Stimulated activated CD8-positive, alpha-beta memory T cell treated with anti-CD3 and anti-CD28 coated beads, Interleukin-4, amount 100 ng/mL, for 24 hours (primary cell): ENCODE results near the gene OPTN.
"Not testable (repeated sequence)": the region's sequence is repeated elsewhere in the genome, so short reads cannot be mapped to it uniquely, and the experiment has no call there.

Experiments used
- DNase-seq: peaks from one replicate; pipeline ENCODE4 v3.0.0-alpha.2; 2020; ENCODE audit warnings: low read depth

The OPTN gene

DNA sequence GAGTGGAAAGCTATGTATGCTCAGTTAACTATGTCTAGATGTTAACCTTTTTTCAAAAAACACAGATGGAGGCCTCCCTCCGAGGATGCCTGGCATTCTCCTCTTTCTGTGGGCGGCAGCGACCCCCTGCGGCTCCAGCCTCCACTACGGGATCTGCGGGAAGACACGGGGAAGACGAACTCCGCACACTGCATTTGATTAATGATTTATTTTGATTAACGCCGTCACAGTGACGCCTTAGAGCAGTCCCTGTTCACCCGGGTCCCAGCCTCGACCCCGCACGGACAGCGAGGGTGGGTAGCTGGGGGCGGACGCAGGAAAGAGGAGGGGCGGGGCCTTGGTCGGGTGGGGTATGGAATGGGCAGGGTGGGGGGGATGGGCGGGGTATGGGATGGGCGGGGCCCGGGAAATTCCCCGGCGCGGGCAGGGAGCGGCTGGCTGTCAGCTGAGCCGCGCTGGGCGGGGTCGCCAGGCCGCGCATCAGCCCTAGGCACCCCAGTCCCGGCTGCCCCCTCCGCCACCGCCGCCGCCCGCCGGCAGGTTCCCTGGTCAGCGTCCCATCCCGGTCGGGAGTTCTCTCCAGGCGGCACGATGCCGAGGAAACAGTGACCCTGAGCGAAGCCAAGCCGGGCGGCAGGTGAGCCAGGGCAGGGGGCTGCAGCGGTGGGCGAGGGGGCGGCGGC, at the start of gene OPTN:
TSS of gene OPTN (plus strand) at position 498 of the 683 bp plus-strand sequence. CDS start 8,960 bp downstream, outside the sequence.
- peak; percentile 65 for DNase-seq

DNA sequence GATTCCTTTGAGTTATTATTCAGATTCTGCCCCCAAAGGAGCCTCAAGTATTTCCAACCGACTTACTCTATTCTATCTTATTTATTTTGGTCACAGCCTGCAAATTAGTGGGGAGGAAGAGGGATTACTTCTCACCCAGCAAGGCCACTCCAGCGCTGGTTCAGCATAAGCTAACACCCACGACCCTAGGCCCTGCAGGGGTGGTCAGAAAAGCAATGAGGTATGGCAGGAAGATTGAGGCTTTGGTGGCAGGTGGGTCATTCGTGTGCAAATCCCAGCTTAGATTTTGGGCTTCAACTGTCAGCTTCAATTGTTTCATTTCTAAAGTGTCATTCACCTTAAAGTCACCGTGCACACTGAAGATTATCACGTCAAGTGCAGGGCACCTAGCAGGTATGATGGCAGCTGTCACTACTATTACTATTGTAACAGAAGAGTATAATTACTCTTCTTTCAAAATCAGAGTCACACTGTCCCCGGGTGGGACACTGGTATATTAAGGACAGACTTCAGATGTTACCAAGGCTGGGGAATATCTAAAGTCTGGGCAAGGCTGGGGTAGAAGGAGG, 48.8 kb upstream of the OPTN start:
- DNase-seq = no peak

DNA sequence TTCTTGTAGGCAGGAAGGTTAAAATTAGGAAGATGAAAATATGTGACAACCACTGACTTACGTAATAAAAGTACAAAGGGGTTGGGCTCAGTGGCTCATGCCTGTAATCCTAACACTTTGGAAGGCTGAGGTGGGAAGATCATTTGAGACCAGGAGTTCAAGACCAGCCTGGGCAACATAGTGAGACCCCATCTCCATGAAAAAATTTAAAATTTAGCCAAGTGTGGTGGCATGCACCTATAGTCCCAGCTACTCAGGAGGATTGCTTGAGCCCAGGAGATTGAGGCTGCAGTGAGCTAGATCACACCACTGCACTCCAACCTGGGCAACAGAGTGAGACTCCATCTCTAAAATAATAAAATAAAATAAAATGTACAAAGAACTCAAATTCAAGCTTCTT, 46.8 kb upstream of the OPTN start:
- DNase-seq = not testable (repeated sequence)

DNA sequence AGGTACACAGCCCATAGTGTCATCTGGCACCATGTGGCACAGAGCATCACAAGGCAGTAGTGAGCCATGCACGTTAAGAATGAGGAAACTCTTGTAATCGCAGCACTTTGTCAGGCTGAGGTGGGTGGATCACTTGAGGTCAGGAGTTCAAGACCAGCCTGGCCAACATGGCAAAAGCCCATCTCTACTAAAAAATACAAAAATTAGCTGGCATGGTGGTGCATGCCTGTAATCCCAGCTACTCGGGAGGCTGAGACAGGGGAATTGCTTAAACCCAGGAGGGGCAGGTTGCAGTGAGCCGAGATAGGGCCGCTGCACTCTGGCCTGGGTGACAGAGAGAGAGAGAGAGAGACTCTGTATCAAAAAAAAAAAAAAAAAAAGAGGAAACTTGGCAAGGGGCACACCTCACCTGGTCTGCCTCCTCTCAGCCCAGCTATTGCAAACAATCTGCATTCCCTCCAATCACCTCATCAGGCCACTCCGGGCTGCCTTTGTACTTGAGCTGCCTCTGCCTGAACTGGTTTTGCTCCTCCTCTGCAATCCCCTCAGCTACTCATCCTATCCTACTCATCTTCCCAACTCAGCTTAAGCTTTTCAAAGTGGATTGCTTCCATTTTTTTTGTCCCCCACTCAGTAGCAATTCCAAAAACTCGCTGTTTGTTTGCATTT, 46.0 kb upstream of the OPTN start:
- no peak for DNase-seq

DNA sequence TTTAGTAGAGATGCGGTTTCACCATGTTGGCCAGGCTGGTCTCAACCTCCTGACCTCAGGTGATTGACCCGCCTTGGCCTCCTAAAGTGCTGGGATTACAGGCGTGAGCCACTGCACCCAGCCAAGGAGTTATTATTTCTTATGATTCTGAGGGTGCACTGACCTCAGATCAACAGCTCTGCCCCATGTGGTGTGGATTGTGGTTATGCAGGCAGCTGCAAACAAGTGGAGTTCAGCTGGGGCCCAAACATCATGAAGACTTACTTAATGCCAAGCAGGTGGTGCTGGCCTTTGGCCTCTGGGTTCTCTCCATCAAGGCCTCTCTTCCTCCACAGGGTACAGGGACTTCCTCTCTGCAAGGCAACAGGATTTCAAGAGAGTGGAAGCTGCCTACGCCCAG, 45.1 kb upstream of the OPTN start:
- no peak for DNase-seq

DNA sequence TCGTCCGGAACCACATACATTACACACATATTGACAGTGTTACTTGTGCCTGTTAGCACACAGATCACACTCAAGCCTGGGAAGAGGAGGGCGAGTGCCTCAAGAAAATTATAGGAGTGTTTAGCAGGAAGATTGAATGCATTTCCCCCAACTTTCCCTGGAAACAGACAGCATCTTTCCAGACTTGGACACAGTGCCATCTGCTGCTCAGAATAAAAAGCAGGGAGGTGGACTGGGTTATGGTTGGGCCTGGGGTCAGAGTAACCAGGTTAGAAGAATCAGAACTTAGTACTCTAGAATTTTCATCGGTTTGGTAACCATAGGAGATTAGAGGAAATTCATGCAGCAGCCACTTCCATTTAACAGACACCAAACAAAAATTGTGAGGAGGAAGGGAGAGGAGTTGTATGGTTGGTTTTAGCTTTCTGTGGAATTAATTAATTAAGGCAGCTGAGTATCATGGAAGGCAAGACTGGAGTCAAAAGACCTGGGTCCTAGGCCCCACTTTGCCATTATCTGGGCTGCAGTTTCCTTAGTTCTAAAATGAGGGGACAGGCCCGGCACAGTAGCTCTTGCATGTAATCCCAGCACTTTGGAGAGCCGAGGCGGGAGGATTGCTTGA, 43.4 kb upstream of the OPTN start:
- DNase-seq = no peak

DNA sequence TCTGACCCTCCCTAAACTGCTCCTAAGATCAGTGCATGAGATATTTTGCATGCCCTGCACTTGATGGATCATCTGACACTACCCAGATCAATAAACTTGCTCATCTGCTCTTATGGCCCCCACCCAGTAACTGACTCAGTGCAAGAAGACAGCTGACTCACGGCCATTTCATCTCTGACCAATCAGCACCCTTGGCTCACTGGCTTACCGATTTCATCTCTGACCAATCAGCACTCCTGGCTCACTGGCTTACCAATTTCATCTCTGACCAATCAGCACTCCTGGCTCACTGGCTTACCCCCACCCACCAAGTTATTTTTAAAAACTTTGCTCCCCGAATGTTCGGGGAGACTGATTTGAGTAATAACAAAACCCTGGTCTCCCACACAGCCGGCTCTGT, 37.2 kb upstream of the OPTN start:
- DNase-seq = no peak

DNA sequence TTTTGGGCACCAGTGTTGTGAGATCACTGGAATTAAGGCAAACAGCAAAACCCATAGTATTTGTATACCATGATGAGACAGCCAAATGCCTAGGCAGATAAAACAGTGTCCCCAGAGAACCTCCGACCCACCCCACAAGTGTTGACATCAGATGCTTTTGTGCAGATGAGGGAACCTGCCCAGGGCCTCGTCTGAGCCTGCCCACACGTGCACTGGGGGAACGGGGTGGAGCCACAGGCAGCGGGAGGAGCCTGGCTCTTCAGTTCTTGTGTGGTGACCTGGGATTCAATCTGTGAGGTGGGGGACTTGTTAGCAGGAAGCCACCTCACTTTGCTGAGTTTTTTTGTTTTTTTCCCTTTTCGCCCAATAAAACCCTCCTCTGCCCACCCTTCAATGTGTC, 33.4 kb upstream of the OPTN start:
- no peak for DNase-seq

DNA sequence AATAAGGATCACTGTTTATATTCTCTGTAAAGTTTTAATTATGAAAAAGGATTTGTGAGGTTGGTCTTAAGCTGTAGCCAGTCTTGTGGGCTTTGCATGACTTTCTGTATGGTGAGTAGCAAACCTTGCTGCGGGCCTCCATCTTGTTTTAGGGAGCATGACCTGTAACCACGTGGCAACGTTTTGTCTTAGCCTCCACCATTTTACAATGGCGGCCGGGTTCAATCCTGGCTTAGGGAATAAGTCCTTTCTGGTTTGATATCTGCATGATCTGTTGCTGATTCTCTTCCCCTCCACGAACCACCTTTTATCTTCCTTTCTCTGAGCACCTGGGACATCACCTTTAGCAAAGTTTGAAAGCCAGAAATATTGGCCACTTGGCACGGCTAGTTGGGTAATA, 32.5 kb upstream of the OPTN start:
- no peak for DNase-seq

DNA sequence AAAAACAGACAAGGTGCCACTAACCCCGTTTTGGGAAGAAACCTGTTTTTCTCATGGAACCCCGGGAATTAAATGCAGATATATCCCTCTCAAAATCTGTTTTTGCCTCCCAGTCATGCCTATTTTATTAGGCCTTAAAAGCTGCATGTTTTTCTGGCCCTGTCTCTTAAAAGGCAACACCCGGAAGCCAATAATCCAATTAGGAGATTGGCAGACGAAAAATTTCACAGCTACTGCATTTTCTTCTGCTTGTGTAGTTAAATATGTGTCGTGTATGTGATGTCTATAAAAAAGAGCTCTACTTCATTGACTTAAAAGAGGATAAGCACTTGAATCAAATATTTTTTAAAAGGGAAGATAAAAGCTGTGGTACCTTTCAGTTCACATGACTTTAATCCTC, 31.9 kb upstream of the OPTN start:
- no peak for DNase-seq

DNA sequence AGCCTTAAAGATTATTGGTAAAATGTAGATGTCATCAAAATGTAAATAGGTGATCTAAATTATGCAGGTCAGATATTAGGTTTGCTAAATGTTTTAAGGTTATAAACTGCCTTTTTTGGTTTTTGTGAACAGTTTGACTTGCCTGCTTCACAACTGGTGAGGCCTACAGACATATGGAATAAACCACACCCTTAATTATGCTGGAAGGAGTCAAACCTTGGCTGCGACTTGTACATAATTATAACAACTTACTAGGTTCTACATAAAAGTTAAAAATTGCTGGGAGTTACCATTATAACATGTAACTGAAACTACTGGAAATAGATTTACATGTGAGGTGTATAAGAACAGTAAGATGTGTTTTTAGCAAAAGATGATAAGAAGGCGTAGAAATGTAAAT, 31.5 kb upstream of the OPTN start:
- DNase-seq = no peak

DNA sequence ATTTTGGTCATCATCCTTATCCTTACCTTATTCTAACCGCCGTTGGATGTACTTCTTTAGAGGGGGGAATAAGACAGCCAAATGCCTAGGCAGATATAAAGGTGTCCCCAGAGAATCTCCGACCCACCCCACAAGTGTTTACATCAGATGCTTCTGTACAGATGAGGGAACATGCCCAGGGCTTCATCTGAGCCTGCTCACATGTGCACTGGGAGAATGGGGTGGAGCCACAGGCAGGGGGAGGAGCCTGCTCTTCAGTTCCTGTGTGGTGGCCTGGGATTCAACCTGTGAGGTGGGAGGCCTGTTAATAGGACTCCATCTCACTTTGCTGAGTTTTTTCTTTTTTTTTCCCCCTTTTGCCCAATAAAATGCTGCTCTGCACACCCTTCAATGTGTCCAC, 27.6 kb upstream of the OPTN start:
- no peak for DNase-seq

DNA sequence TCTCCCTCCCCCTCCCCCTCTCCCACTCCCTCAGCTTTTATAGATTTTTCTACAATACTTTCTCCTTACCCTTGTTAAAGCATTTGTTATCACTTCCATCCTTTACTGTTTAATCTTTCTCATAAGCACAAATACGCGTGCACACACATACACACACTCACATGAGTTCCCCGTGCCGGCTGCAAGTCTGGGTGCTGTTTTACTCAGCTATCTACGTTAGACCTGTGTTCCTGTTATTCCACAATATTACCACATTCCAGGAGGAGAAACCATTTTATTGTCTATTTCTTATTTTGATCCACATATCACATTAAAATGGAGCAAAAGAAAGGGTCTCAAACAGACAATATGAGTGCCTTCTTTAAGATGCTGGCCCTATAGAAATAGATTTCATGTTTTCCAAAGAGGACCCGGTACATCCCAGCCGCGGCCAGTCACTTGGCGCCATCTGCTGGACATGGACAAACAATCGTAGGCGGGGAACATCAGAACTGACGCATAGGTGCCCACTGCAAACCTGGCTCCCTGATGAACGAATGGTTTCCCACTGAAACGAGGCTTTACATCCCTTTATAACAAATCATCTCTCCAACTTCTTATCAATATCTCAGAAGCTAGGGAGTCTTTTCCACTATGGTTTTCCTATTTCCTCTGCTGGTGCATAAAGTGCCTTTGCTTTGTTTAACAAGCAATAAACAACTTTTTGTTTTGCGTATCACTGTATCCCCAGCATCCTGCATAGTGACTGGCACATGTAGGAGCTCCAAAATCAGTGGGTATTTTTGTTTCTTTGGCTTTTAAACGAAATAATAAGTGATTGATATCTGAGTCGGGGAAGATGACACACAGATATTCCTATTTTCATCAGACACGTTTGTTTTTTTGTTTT, 25.2 kb upstream of the OPTN start:
- DNase-seq = peak; percentile 37

DNA sequence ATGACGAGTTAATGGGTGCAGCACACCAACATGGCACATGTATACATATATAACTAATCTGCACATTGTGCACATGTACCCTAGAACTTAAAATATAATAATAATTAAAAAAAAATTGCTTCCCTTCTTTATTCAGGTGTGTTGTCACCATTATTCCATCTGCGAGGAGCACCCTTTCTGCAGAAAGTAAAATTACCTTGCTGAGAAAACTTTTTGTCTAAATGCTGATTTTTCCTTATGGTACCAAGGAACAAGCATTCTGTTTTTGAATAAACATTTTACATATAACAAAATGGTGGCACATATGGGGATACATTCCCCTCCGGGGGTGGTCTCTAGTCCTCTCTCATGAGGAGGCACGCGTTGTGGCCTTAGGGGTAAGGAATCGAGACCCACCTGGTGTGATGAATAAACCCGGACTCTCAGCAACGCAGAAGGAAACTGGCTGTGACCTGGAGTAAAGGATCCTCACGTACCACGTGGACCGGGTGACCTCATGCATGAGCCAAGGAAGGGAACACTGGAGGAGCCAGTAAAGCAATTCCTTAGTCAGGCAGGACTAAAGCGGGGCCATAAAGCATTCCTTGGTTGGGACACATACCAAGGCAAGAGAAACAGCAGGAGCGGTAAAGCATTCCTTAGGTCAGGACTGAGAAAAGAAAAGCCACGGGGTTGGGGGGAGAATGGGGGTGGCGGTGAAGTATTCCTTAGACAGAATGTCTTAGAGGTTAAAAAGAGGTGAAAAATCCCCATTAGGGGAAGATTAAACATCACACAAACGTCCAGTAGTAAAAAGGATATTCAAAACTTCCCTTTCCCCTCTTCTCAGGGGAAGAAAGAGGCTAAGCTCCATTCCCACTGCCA, 20.8 kb upstream of the OPTN start:
- no peak for DNase-seq

DNA sequence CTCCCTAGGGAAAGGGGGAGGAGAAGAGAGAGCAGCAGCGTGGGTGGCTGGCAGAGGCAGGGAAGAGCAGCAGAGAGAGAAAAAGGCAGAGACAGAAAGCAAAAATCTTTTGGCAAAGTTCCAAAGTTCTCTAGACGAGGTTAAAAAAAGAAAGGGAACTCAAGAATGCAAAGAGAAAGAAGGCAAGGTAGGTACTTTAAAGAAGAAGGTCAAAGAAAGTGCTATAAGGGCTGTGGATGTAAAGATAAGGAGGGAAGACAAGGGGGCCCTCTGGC, 20.2 kb upstream of the OPTN start:
- DNase-seq = no peak

DNA sequence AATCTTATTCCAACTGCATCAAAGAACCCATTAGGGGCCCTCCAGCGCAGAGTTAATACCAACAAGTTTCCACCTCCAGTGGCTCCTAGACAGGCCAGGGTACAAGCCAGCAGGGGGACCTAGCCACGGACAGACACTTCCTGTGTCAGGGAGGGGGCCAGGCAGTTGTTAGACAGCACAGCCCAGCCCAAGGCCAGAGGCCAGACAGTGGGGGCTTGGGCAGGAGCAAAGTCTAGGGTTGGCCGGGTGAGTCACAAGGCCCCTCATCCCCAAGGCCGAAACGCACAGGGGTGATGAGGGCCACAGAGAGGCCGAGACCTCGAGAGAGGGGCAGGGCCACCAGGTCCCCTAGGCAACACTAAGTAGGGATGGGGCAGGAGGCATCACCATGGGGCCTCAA, 19.3 kb upstream of the OPTN start:
- DNase-seq = no peak

DNA sequence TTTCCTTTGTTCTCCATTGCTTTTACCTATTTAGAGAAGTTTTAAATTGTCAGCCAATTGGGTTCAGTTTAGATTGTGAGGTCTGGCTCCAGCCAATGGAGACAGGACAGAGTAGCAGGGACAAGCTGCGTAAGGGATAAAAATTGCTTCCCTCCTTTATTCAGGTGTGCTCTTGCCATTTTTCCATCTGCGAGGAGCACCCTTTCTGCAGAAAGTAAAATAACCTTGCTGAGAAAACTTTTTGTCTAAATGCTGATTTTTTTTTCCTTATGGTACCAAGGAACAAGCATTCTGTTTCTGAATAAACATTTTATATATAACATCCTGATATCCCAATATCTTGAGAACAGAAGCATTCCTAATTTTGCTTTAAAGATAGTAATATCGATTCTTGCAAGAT, 16.3 kb upstream of the OPTN start:
- not testable (repeated sequence) for DNase-seq

DNA sequence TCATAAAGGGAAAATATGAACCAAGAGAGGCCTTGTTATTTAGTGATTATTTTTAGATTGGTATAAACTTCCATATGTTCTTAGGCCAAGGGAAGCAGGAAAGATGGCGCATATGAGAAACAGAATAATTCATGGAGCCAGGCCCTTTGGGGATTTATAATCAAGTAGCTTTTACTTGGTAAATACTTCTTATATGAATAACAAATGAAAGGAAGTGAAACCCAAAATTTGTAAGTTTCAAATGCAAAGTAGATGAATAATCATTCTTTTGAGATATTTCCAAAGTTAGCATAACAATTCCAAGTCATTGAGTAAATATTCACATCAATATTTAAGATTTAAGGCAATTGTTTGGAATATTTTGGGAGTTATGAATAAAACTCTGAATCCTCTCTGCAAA, 13.9 kb upstream of the OPTN start:
- no peak for DNase-seq

DNA sequence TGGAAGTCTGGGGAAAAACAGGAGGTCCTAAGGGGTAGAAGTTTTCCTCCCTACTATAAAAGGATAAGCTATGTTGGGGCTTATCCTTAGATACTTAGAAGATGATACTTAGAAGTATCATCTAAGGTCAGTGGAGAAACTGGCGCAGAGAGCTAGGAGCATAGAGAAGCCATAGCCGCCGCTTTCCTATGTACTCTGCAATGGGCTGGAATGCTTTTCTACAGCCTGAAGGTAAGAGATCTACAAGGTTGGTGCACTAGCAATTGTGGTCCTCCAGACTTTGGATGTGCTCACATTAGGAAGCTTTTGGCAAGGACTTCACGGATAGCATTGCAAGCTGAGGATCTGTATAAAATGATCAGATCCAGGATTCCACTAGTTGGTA, 12.4 kb upstream of the OPTN start:
- no peak for DNase-seq

DNA sequence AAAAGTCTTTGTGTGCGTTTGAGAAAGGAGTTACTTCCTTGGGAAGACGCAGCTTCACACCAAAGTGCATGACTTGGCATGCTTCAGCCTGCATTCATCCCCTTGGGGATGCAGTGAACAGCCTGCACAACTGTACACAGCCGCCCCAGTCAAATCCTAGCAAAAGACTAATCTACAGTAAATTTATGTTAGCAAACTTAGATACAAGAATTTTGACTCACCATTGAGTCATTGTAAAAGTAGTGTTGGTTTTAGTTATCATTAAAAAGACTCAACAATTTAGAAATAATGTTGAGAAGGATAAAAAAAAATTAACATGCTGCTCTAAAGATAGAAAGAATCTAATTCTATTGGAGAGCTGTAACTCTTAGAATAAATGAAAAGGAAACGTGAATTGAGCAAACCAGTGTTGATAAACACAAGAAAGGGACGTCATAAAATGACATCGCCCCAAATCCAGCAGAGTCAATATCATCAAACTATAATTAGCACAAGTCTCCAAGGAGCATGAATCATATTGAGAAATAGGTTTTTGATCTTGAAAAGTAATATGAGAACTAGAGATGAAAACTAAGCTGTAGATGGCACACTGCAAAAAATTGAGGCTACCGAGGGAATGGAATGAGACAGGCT, 11.9 kb upstream of the OPTN start:
- DNase-seq = no peak

DNA sequence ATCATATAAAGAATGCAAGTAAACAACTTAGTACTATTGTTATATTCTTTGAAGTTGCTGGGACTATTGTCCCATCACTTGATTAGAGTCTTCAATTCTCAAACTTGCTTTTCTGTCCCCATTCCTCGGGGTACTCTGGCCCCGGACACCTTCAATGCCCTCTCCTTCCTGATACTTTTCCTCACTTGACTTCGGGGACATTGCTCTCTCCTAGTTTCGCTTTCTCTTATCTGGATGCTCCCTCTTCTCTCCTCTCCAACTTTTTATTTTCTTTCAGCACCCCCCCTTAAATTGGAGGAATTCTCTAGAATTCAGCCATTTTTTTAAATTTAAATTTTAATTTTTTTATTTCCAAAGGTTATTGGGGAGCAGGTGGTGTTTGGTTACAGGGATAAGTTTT, 10.6 kb upstream of the OPTN start:
- DNase-seq = no peak
